Osteoblast (primary cell): Measurements from ENCODE around the gene PLEKHG4B. TPM values are rescaled to one million over a fixed set of nuclear protein-coding genes. Genes with fewer than 3 reads are reported as not detected.
A peak's percentile ranks its signal among the peaks of the same experiment; 100 is the strongest.
"Not testable (repeated sequence)": the region's sequence is repeated elsewhere in the genome, so short reads cannot be mapped to it uniquely, and the experiment has no call there.

Source experiments
- DNase-seq: peaks from one replicate; pipeline ENCODE4 v3.0.0; 2011; ENCODE audit warnings: low spot score, mixed read lengths; ENCODE audit not compliant: insufficient read length; ENCODE audit errors: missing footprints
- H2AFZ ChIP-seq: 2 replicates; pipeline ENCODE4 v1.6.0; 2011; ENCODE audit warnings: mild to moderate bottlenecking, low read length
- H3K27ac ChIP-seq: 2 replicates; pipeline ENCODE4 v1.5.1; 2011; ENCODE audit warnings: mild to moderate bottlenecking, low read depth, low read length, moderate library complexity
- H3K27me3 ChIP-seq: 2 replicates; pipeline ENCODE4 v1.6.0; 2012; ENCODE audit warnings: mild to moderate bottlenecking, control low read depth, inconsistent platforms, low read length, moderate library complexity; ENCODE audit not compliant: insufficient read depth
- H3K36me3 ChIP-seq: 2 replicates; pipeline ENCODE4 v1.5.1; 2011; ENCODE audit warnings: mild to moderate bottlenecking, low read length, control low read depth, moderate library complexity; ENCODE audit not compliant: insufficient read depth
- H3K4me1 ChIP-seq: 2 replicates; pipeline ENCODE4 v1.5.1; 2011; ENCODE audit warnings: mild to moderate bottlenecking, low read length, control low read depth, moderate library complexity; ENCODE audit not compliant: insufficient read depth
- H3K4me2 ChIP-seq: 2 replicates; pipeline ENCODE4 v1.6.0; 2011; ENCODE audit warnings: mild to moderate bottlenecking, low read length; ENCODE audit not compliant: insufficient read depth
- H3K4me3 ChIP-seq: fragments of 200-600 bp; sonication (generic); 3 replicates; pipeline ENCODE4 v1.5.1; 2012; ENCODE audit warnings: mild to moderate bottlenecking, low read length, inconsistent platforms; ENCODE audit not compliant: insufficient read depth
- H3K79me2 ChIP-seq: 2 replicates; pipeline ENCODE4 v1.6.0; 2012; ENCODE audit warnings: mild to moderate bottlenecking, low read length, control low read depth, inconsistent platforms; ENCODE audit not compliant: insufficient read depth
- H3K9me3 ChIP-seq: 2 replicates; pipeline ENCODE4 v1.5.1; 2011; ENCODE audit warnings: low read depth, low read length, control low read depth
- H4K20me1 ChIP-seq: 2 replicates; pipeline ENCODE4 v1.6.0; 2012; ENCODE audit warnings: mild to moderate bottlenecking, low read length, control low read depth; ENCODE audit not compliant: insufficient read depth
- CTCF ChIP-seq: IDR thresholded peaks from 2 replicates; pipeline ENCODE4 v1.5.1; 2011; ENCODE audit warnings: mild to moderate bottlenecking, low read depth, low read length, moderate library complexity; ENCODE audit errors: extremely low read depth
- total RNA-seq: library from RNA; depleted of rRNA; stranded (reverse); fragments of >200 nt; gene quantifications from 2 replicates; pipeline ENCODE4 v1.2.3, GENCODE V29; 2012

The PLEKHG4B gene
- total RNA-seq, 1 donor, result 0.36 TPM

GRCh38 chr5:163338-163620 lies 71.3 kb downstream of the PLEKHG4B start:
- H3K79me2 ChIP-seq, result no peaks in the 10 kb centered on the region
- no peaks in the 10 kb centered on the region for H4K20me1 ChIP-seq
- DNase-seq, result peak; percentile 39
- no peak overlapping the region for H2AFZ ChIP-seq
- H3K4me3 ChIP-seq, result no peak overlapping the region
- peaks cover 34% of the 10 kb centered on the region for H3K4me1 ChIP-seq
- no peak for TF ChIP-seq CTCF
- H3K36me3 ChIP-seq, result no peaks in the 10 kb centered on the region
- H3K27ac ChIP-seq, result no peak overlapping the region
- H3K9me3 ChIP-seq, result no peaks in the 10 kb centered on the region
- H3K4me2 ChIP-seq, result no peak overlapping the region
- peaks cover 3% of the 10 kb centered on the region for H3K27me3 ChIP-seq

GRCh38 chr5:163841-164240 lies 71.9 kb downstream of the PLEKHG4B start:
- H3K9me3 ChIP-seq, result no peaks in the 10 kb centered on the region
- no peaks in the 10 kb centered on the region for H4K20me1 ChIP-seq
- no peak overlapping the region for H3K4me2 ChIP-seq
- H3K79me2 ChIP-seq, result no peaks in the 10 kb centered on the region
- H3K27ac ChIP-seq, result no peak overlapping the region
- H3K4me1 ChIP-seq, result peaks cover 36% of the 10 kb centered on the region
- no peaks in the 10 kb centered on the region for H3K36me3 ChIP-seq
- no peak overlapping the region for H3K4me3 ChIP-seq
- TF ChIP-seq CTCF, result no peak
- no peak overlapping the region for H2AFZ ChIP-seq
- DNase-seq, result peak; percentile 51
- H3K27me3 ChIP-seq, result peaks cover 3% of the 10 kb centered on the region

GRCh38 chr5:164244-164643 lies 72.3 kb downstream of the PLEKHG4B start:
- Histone ChIP-seq H3K27ac (no peak overlapping the region), H4K20me1 (no peaks in the 10 kb centered on the region), H3K4me3 (no peak overlapping the region), H3K4me1 (peaks cover 36% of the 10 kb centered on the region), H2AFZ (no peak overlapping the region), H3K9me3 (no peaks in the 10 kb centered on the region), H3K4me2 (no peak overlapping the region), H3K79me2 (no peaks in the 10 kb centered on the region), H3K27me3 (peaks cover 3% of the 10 kb centered on the region), H3K36me3 (no peaks in the 10 kb centered on the region)
- peak; percentile 27 for DNase-seq
- TF ChIP-seq CTCF, result no peak

GRCh38 chr5:164783-165182 lies 72.8 kb downstream of the PLEKHG4B start:
- not testable (repeated sequence) for H3K27me3 ChIP-seq, H3K36me3 ChIP-seq, H2AFZ ChIP-seq, H4K20me1 ChIP-seq, H3K9me3 ChIP-seq, DNase-seq, H3K27ac ChIP-seq, H3K79me2 ChIP-seq, H3K4me2 ChIP-seq, H3K4me3 ChIP-seq
- H3K4me1 ChIP-seq, result peaks cover 36% of the 10 kb centered on the region
